AG09319 (cell line): ENCODE results near the gene EPN2.

ENCODE experiments used
- DNase-seq: peaks from one replicate; pipeline ENCODE4 v3.0.0-alpha.2; 2010; ENCODE audit warnings: low read depth; ENCODE audit errors: extremely low read depth
- CTCF ChIP-seq: IDR thresholded peaks from 2 replicates; pipeline ENCODE4 v1.5.1; 2011; ENCODE audit warnings: low read depth, mild to moderate bottlenecking, inconsistent platforms, low read length, moderate library complexity

Gene EPN2

DNA sequence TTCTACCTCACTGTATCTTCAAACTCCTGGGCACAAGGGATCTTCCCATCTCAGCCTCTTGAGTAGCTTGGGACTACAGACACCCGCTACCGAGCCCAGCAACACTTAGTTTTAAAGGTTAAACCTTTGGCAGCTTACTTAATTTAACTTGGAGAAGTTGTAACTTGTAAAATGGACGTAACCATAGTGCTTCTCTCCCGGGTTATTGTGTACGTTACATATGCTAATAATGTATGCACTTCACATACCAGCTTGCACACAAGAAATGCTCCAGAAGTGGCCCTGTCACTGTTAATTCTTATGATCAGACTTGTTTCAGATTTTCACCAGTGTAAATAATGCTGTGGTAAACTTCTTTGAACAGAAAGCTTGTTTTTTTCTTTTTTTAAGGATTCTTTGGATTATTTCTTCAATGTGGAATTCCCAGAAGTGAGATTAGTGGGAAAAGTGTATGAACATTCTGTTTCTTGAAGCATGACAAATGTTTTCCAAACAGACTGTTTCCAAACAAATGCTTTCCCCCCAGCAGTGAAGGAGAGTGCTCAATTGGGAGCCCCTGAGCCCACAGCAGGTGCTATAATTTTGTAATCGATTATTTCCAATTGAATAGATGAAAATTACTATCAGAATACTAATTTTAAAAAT, 61.5 kb downstream of the EPN2 start:
- DNase-seq: no peak
- no peak for TF ChIP-seq CTCF

DNA sequence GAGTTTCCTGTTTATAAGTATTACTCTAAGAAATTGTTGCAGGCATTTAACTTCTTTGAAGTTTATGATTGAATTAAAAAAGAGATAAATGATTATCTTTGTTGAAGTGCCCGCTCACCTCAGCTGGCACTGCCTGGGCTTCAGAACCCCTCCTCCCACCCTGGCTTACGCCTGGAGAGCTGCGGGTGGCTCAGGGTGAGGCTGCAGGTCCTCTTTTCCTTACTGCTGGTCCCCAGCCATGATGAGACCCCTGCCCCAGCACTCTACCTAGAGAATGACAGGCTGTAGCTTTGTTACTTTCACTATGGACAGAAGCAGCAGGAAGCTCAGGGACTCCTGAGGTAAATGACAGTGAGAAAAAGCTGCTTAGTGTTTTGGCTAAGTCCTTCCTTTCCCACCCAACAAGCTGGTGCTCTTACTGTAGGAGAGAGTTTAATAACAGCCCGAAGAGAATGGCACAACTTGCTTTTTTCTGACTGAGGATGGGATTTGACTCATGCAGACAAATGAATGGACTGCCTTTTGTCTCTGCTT, 62.1 kb downstream of the EPN2 start:
- TF ChIP-seq CTCF: no peak
- no peak for DNase-seq

- no peak for DNase-seq
- TF ChIP-seq CTCF: no peak
Observed at GRCh38 chr17:19299866-19300265, 62.7 kb downstream of the EPN2 start.

GRCh38 chr17:19301274-19301951, 64.2 kb downstream of the EPN2 start:
- DNase-seq: no peak
- TF ChIP-seq CTCF: no peak

GRCh38 chr17:19301973-19302372, 64.8 kb downstream of the EPN2 start:
- DNase-seq: no peak
- TF ChIP-seq CTCF: no peak

DNA sequence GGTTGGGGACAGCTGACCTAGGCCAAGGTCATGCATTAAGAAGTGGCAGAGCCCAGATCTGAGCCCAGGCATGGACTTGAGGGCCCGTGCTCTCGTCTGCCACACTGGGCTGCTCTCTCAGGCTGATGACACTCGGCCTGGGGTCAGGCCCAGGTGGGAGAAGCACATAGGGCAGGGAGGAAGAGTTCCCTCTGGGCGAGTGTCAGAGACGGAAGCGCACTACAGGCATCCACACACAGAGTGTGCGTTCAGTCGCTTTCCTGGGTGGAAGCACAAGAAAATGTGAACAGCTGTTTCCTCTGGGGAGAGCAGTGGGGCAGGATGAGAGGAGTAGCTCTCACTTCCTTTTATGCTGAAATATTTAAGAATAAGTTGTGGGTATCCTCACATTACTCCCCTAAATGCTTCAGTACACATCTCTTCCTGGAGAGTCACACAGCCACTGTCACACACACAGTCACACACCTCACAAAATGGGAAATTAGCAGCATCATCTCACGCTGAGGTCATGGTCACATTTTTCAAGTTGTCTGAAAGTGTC, 65.7 kb downstream of the EPN2 start:
- DNase-seq: no peak
- no peak for TF ChIP-seq CTCF

GRCh38 chr17:19303367-19303776, 66.2 kb downstream of the EPN2 start:
- DNase-seq: no peak
- no peak for TF ChIP-seq CTCF
